GM12891 (cell line): Measurements from ENCODE around the gene ZNF711.
"Not testable (repeated sequence)": the region's sequence is repeated elsewhere in the genome, so short reads cannot be mapped to it uniquely, and the experiment has no call there.

Experiments
- DNase-seq: peaks from one replicate; pipeline ENCODE4 v3.0.0; 2011; ENCODE audit warnings: low spot score; ENCODE audit not compliant: insufficient read length
- FAIRE-seq: peaks from 2 replicates; lab custom pipeline; 2011; peaks lifted over from hg19 to GRCh38; lab: Jason Lieb, UNC
- PAX5 ChIP-seq: IDR thresholded peaks from 2 replicates; pipeline ENCODE4 v1.6.1; 2011; ENCODE audit warnings: low read length, moderate library complexity, mild to moderate bottlenecking; ENCODE audit not compliant: insufficient read depth, severe bottlenecking
- POLR2A ChIP-seq: IDR thresholded peaks from 2 replicates; pipeline ENCODE4 v1.6.1; 2011; ENCODE audit warnings: low read depth, low read length, control low read depth
- POLR2AphosphoS5 ChIP-seq: IDR thresholded peaks from 2 replicates; pipeline ENCODE4 v1.6.1; 2011; ENCODE audit warnings: low read depth, low read length, control low read depth
- POU2F2 ChIP-seq: IDR thresholded peaks from 2 replicates; pipeline ENCODE4 v1.6.1; 2011; ENCODE audit warnings: low read depth, mild to moderate bottlenecking, control low read depth, low read length, moderate library complexity
- SPI1 ChIP-seq: IDR thresholded peaks from 2 replicates; pipeline ENCODE4 v1.6.1; 2011; ENCODE audit warnings: low read depth, low read length, control low read depth
- TAF1 ChIP-seq: IDR thresholded peaks from 2 replicates; pipeline ENCODE4 v1.6.1; 2011; ENCODE audit warnings: low read depth, low read length, control low read depth

Gene ZNF711

GRCh38 chrX:85288992-85289723 is 45.4 kb downstream of the ZNF711 start:
- FAIRE-seq, result no peak
- TF ChIP-seq TAF1 (no peak), PAX5 (no peak), POLR2AphosphoS5 (no peak), SPI1 (no peak), POU2F2 (no peak), POLR2A (no peak)
- DNase-seq, result no peak

DNA sequence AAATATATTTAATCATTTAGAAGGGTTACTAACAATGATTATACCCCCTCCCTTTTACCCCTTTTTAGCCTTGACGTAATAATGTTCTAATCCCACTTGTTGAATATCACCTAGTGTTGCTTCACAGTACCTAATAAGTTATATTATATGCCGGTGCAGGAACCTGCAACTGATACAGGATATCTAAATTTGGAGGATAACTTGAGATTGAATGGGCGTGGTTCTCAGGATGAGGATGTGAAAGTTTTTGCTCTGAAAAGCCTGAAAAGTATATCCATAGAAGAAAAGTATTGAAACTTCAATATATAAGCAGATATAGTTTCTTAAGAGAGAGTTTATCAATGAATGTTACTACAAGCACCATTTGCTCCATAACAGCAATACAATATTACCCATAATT is 59.8 kb downstream of the ZNF711 start:
- FAIRE-seq (no peak), DNase-seq (no peak)

DNA sequence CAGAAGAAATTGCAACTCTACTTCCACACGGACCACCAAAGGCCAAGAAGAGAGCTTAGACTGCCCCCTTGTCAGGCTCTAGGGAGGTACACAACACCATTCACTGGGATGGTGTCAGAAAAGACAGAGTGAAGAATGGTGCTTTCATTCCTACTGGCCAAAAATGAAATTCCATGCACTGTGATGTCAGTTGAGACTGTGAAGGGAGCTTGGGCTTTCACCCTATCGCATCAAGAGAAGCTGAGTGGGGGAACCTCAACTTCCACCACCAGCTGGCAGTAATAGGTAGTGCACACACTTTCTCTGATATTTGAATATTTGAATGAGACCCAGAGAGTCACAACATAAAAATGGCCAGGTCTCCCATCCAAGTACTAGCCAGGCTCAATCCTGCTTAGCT is 65.9 kb downstream of the ZNF711 start:
- DNase-seq (no peak), FAIRE-seq (no peak)
- TF ChIP-seq POLR2AphosphoS5 (no peak), PAX5 (no peak), TAF1 (no peak), SPI1 (no peak), POU2F2 (no peak), POLR2A (no peak)

More for the DNA sequence above, 59.8 kb downstream of the ZNF711 start:
- TF ChIP-seq POLR2AphosphoS5, result no peak
- no peak for TF ChIP-seq PAX5
- no peak for TF ChIP-seq TAF1
- TF ChIP-seq POU2F2, result no peak
- TF ChIP-seq POLR2A, result no peak
- no peak for TF ChIP-seq SPI1

GRCh38 chrX:85311348-85311747 is 67.6 kb downstream of the ZNF711 start:
- not testable (repeated sequence) for FAIRE-seq, DNase-seq
